Ovary (tissue), 3 donors: ENCODE results near the gene GPATCH3.

Experiments
- CTCF ChIP-seq, 3 donors: fragments of 450-650 bp in 2 of 3; fragments of 200-600 bp in 1 of 3; IDR thresholded peaks; one replicate each; pipeline versions ENCODE4 v1.5.1 to v1.8.0; 2016 to 2022; ENCODE audit warnings: antibody characterized with exemption in 3 of 3, mild to moderate bottlenecking in 1 of 3
- EP300 ChIP-seq: sonication (generic); formaldehyde crosslinking; IDR thresholded peaks from one replicate; pipeline ENCODE4 v1.6.1; 2017; ENCODE audit warnings: antibody characterized with exemption
- POLR2A ChIP-seq: fragments of 450-650 bp; IDR thresholded peaks from one replicate; pipeline ENCODE4 v1.6.1; 2017; ENCODE audit warnings: antibody characterized with exemption, mild to moderate bottlenecking, moderate library complexity
- donor health status: DM: no; HTN: no; CAD: no.

GRCh38 chr1:26856181-26856580 is 44.1 kb downstream of the GPATCH3 start:
- TF ChIP-seq CTCF (IDR thresholded peaks at IDR 0.05) (no peak), EP300 (no peak), POLR2A (no peak)
